ENCODE results near the gene C1orf50.
"Not testable (repeated sequence)": the region's sequence is repeated elsewhere in the genome, so short reads cannot be mapped to it uniquely, and the experiment has no call there.

GRCh38 chr1:42722403-42722802 lies 44.6 kb upstream of the C1orf50 start:
- TF ChIP-seq CTCF (IDR thresholded peaks at IDR 0.05; ENCODE audit: borderline replicate concordance, extremely low read depth, low read length, poor library complexity, severe bottlenecking); EZH2 (IDR thresholded peaks at IDR 0.05; ENCODE audit: borderline replicate concordance, low read depth, low read length, severe bottlenecking): not testable (repeated sequence)

All from DND-41 (cell line).